ENCODE results near the gene SMARCA4.

Gene SMARCA4

GRCh38 chr19:11061952-11062351 is 101.1 kb downstream of the SMARCA4 start:
- H3K79me1 ChIP-seq (ENCODE audit: low read depth, low read length): peaks cover 7% of the 10 kb centered on the region
- H3K4ac ChIP-seq (ENCODE audit: low read length): no peak overlapping the region
- H4K8ac ChIP-seq (ENCODE audit: low read depth, low read length): no peak overlapping the region
- H2BK12ac ChIP-seq (ENCODE audit: low read length): no peak overlapping the region
- no peak overlapping the region for H3K14ac ChIP-seq (ENCODE audit: low read length)
- no peak overlapping the region for H3K18ac ChIP-seq (ENCODE audit: low read length)
- H3K36me3 ChIP-seq (replicated peaks in 1 of 2; ENCODE audit: control insufficient read depth in 2 of 2, insufficient read depth in 2 of 2, low read length in 2 of 2): peaks cover 44 to 90% of the 10 kb centered on the region in 2 donors
- H3K27me3 ChIP-seq (ENCODE audit: control insufficient read depth in 3 of 3, insufficient read depth in 3 of 3, low read depth in 1 of 3, low read length in 3 of 3): no peaks in the 10 kb centered on the region
- peaks cover 3 to 6% of the 10 kb centered on the region in 2 donors for H3K9me3 ChIP-seq (replicated peaks in 1 of 2; ENCODE audit: control insufficient read depth in 2 of 2, insufficient read depth in 1 of 2, low read depth in 1 of 2, low read length in 2 of 2)
- no peak overlapping the region for H4K91ac ChIP-seq (ENCODE audit: low read depth, low read length, poor library complexity)
- no peak overlapping the region for H2BK15ac ChIP-seq (ENCODE audit: low read length)
- WGBS, 2 donors (ENCODE audit: extremely low coverage in 2 of 2, insufficient read length in 2 of 2, insufficient replicate concordance in 1 of 2): no CpG with 5 or more reads among the region's 14 CpGs
- no peak overlapping the region for H2AFZ ChIP-seq (ENCODE audit: low read length)
- no peaks in the 10 kb centered on the region for H3K4me1 ChIP-seq (ENCODE audit: control insufficient read depth in 2 of 2, insufficient read depth in 1 of 2, low read depth in 1 of 2, low read length in 2 of 2)
- H3K27ac ChIP-seq (replicated peaks; ENCODE audit: low read length): no peak overlapping the region
- no peak overlapping the region for H3K4me2 ChIP-seq (ENCODE audit: insufficient read depth, low read length, poor library complexity, severe bottlenecking)
- H3K23ac ChIP-seq (ENCODE audit: low read depth, low read length, poor library complexity): peak overlapping the region; percentile 65
- no peak overlapping the region for H3K4me3 ChIP-seq (ENCODE audit: low read length in 2 of 2)
- no peak overlapping the region for H3K9ac ChIP-seq (ENCODE audit: low read depth, low read length, poor library complexity)
- no peak overlapping the region for H2AK5ac ChIP-seq (ENCODE audit: low read depth, low read length)
- H2BK120ac ChIP-seq (ENCODE audit: low read depth, low read length): no peak overlapping the region
- H2BK5ac ChIP-seq (ENCODE audit: low read length): no peak overlapping the region
- no peak for DNase-seq (ENCODE audit: low spot score)

- Histone ChIP-seq H2BK12ac (ENCODE audit: low read length) (no peak overlapping the region), H3K36me3 (replicated peaks in 1 of 2; ENCODE audit: control insufficient read depth in 2 of 2, insufficient read depth in 2 of 2, low read length in 2 of 2) (peaks cover 43 to 86% of the 10 kb centered on the region in 2 donors), H3K14ac (ENCODE audit: low read length) (no peak overlapping the region), H3K9me3 (replicated peaks in 1 of 2; ENCODE audit: control insufficient read depth in 2 of 2, insufficient read depth in 1 of 2, low read depth in 1 of 2, low read length in 2 of 2) (peaks cover 3 to 15% of the 10 kb centered on the region in 2 donors), H2BK5ac (ENCODE audit: low read length) (no peak overlapping the region), H2BK120ac (ENCODE audit: low read depth, low read length) (no peak overlapping the region), H4K8ac (ENCODE audit: low read depth, low read length) (no peak overlapping the region), H3K9ac (ENCODE audit: low read depth, low read length, poor library complexity) (no peak overlapping the region), H3K4me3 (ENCODE audit: low read length in 2 of 2) (no peak overlapping the region), H3K27ac (replicated peaks; ENCODE audit: low read length) (no peak overlapping the region), H3K79me1 (ENCODE audit: low read depth, low read length) (peaks cover 6% of the 10 kb centered on the region), H3K4me2 (ENCODE audit: insufficient read depth, low read length, poor library complexity, severe bottlenecking) (no peak overlapping the region), H3K27me3 (ENCODE audit: control insufficient read depth in 3 of 3, insufficient read depth in 3 of 3, low read depth in 1 of 3, low read length in 3 of 3) (no peaks in the 10 kb centered on the region), H2AK5ac (ENCODE audit: low read depth, low read length) (no peak overlapping the region), H2BK15ac (ENCODE audit: low read length) (no peak overlapping the region), H4K91ac (ENCODE audit: low read depth, low read length, poor library complexity) (no peak overlapping the region), H3K23ac (ENCODE audit: low read depth, low read length, poor library complexity) (no peak overlapping the region), H2AFZ (ENCODE audit: low read length) (no peak overlapping the region), H3K18ac (ENCODE audit: low read length) (no peak overlapping the region), H3K4me1 (ENCODE audit: control insufficient read depth in 2 of 2, insufficient read depth in 1 of 2, low read depth in 1 of 2, low read length in 2 of 2) (no peaks in the 10 kb centered on the region), H3K4ac (ENCODE audit: low read length) (no peak overlapping the region)
- no peak for DNase-seq (ENCODE audit: low spot score)
- WGBS, 2 donors (ENCODE audit: extremely low coverage in 2 of 2, insufficient read length in 2 of 2, insufficient replicate concordance in 1 of 2): no CpG with 5 or more reads among the region's 3 CpGs
These were observed 102.6 kb downstream of the SMARCA4 start for GRCh38 chr19:11063434-11063833.

GRCh38 chr19:11064831-11065303 is 104.0 kb downstream of the SMARCA4 start:
- no peaks in the 10 kb centered on the region for H3K27me3 ChIP-seq (ENCODE audit: control insufficient read depth in 3 of 3, insufficient read depth in 3 of 3, low read depth in 1 of 3, low read length in 3 of 3)
- no peak overlapping the region for H2BK12ac ChIP-seq (ENCODE audit: low read length)
- DNase-seq (ENCODE audit: low spot score): no peak
- H4K8ac ChIP-seq (ENCODE audit: low read depth, low read length): no peak overlapping the region
- H3K27ac ChIP-seq (replicated peaks; ENCODE audit: low read length): peak overlapping the region; percentile 8
- peaks cover 0 to 3% of the 10 kb centered on the region in 2 donors for H3K4me1 ChIP-seq (ENCODE audit: control insufficient read depth in 2 of 2, insufficient read depth in 1 of 2, low read depth in 1 of 2, low read length in 2 of 2)
- no CpG with 5 or more reads among the region's 10 CpGs for WGBS, 2 donors (ENCODE audit: extremely low coverage in 2 of 2, insufficient read length in 2 of 2, insufficient replicate concordance in 1 of 2)
- no peak overlapping the region for H2BK15ac ChIP-seq (ENCODE audit: low read length)
- H2AFZ ChIP-seq (ENCODE audit: low read length): no peak overlapping the region
- no peak overlapping the region for H3K4ac ChIP-seq (ENCODE audit: low read length)
- no peak overlapping the region for H2BK5ac ChIP-seq (ENCODE audit: low read length)
- H3K4me2 ChIP-seq (ENCODE audit: insufficient read depth, low read length, poor library complexity, severe bottlenecking): no peak overlapping the region
- H3K14ac ChIP-seq (ENCODE audit: low read length): no peak overlapping the region
- peaks cover 38 to 74% of the 10 kb centered on the region in 2 donors for H3K36me3 ChIP-seq (replicated peaks in 1 of 2; ENCODE audit: control insufficient read depth in 2 of 2, insufficient read depth in 2 of 2, low read length in 2 of 2)
- H3K4me3 ChIP-seq (ENCODE audit: low read length in 2 of 2): no peak overlapping the region
- no peak overlapping the region for H3K23ac ChIP-seq (ENCODE audit: low read depth, low read length, poor library complexity)
- peaks cover 5 to 15% of the 10 kb centered on the region in 2 donors for H3K9me3 ChIP-seq (replicated peaks in 1 of 2; ENCODE audit: control insufficient read depth in 2 of 2, insufficient read depth in 1 of 2, low read depth in 1 of 2, low read length in 2 of 2)
- no peak overlapping the region for H3K9ac ChIP-seq (ENCODE audit: low read depth, low read length, poor library complexity)
- H2AK5ac ChIP-seq (ENCODE audit: low read depth, low read length): no peak overlapping the region
- no peak overlapping the region for H4K91ac ChIP-seq (ENCODE audit: low read depth, low read length, poor library complexity)
- no peak overlapping the region for H2BK120ac ChIP-seq (ENCODE audit: low read depth, low read length)
- H3K79me1 ChIP-seq (ENCODE audit: low read depth, low read length): peaks cover 6% of the 10 kb centered on the region
- H3K18ac ChIP-seq (ENCODE audit: low read length): no peak overlapping the region

- no CpG with 5 or more reads among the region's 5 CpGs for WGBS, 2 donors (ENCODE audit: extremely low coverage in 2 of 2, insufficient read length in 2 of 2, insufficient replicate concordance in 1 of 2)
- peaks cover 26 to 61% of the 10 kb centered on the region in 2 donors for H3K36me3 ChIP-seq (replicated peaks in 1 of 2; ENCODE audit: control insufficient read depth in 2 of 2, insufficient read depth in 2 of 2, low read length in 2 of 2)
- no peak overlapping the region for H2BK120ac ChIP-seq (ENCODE audit: low read depth, low read length)
- H3K4ac ChIP-seq (ENCODE audit: low read length): no peak overlapping the region
- no peaks in the 10 kb centered on the region for H3K79me1 ChIP-seq (ENCODE audit: low read depth, low read length)
- no peak overlapping the region for H3K9ac ChIP-seq (ENCODE audit: low read depth, low read length, poor library complexity)
- no peak overlapping the region for H3K27ac ChIP-seq (replicated peaks; ENCODE audit: low read length)
- H2AK5ac ChIP-seq (ENCODE audit: low read depth, low read length): no peak overlapping the region
- no peak overlapping the region for H2BK15ac ChIP-seq (ENCODE audit: low read length)
- peak overlapping the region; percentile 43 for H4K8ac ChIP-seq (ENCODE audit: low read depth, low read length)
- H4K91ac ChIP-seq (ENCODE audit: low read depth, low read length, poor library complexity): no peak overlapping the region
- no peaks in the 10 kb centered on the region for H3K27me3 ChIP-seq (ENCODE audit: control insufficient read depth in 3 of 3, insufficient read depth in 3 of 3, low read depth in 1 of 3, low read length in 3 of 3)
- H3K18ac ChIP-seq (ENCODE audit: low read length): peak overlapping the region; percentile 17
- no peak overlapping the region for H3K23ac ChIP-seq (ENCODE audit: low read depth, low read length, poor library complexity)
- peaks cover 2 to 15% of the 10 kb centered on the region in 2 donors for H3K9me3 ChIP-seq (replicated peaks in 1 of 2; ENCODE audit: control insufficient read depth in 2 of 2, insufficient read depth in 1 of 2, low read depth in 1 of 2, low read length in 2 of 2)
- H2AFZ ChIP-seq (ENCODE audit: low read length): no peak overlapping the region
- H2BK5ac ChIP-seq (ENCODE audit: low read length): no peak overlapping the region
- H3K4me3 ChIP-seq (ENCODE audit: low read length in 2 of 2): no peak overlapping the region
- H3K4me2 ChIP-seq (ENCODE audit: insufficient read depth, low read length, poor library complexity, severe bottlenecking): no peak overlapping the region
- peaks cover 0 to 3% of the 10 kb centered on the region in 2 donors for H3K4me1 ChIP-seq (ENCODE audit: control insufficient read depth in 2 of 2, insufficient read depth in 1 of 2, low read depth in 1 of 2, low read length in 2 of 2)
- DNase-seq (ENCODE audit: low spot score): no peak
- no peak overlapping the region for H3K14ac ChIP-seq (ENCODE audit: low read length)
- H2BK12ac ChIP-seq (ENCODE audit: low read length): no peak overlapping the region
These were observed 105.5 kb downstream of the SMARCA4 start for GRCh38 chr19:11066326-11066725.

All from neuronal stem cell (in vitro differentiated cells).